ENCODE measurements around the gene MICAL3. TPM values are rescaled to one million over a fixed set of nuclear protein-coding genes. Genes with fewer than 3 reads are reported as not detected.
"Not testable (repeated sequence)": the region's sequence is repeated elsewhere in the genome, so short reads cannot be mapped to it uniquely, and the experiment has no call there.

The MICAL3 gene
- polyA plus RNA-seq, 1 of the 3 experiments (the other 2 are of a cell fraction), result 83.1 TPM

GRCh38 chr22:17985071-17985470, 39.3 kb downstream of the MICAL3 start:
- H3K4me2 ChIP-seq; DNase-seq; H3K4me3 ChIP-seq (ENCODE audit: low read depth in 2 of 2, low read length in 1 of 2); CTCF ChIA-PET; H2AFZ ChIP-seq (ENCODE audit: low read depth); POLR2A ChIA-PET; H3K27me3 ChIP-seq (ENCODE audit: insufficient read depth); H3K9me2 ChIP-seq; H3K9me3 ChIP-seq; H3K27ac ChIP-seq (ENCODE audit: low read depth in 2 of 2, low read length in 1 of 2); H3K36me3 ChIP-seq (replicated peaks in 1 of 2; ENCODE audit: control insufficient read depth in 1 of 2, insufficient read depth in 2 of 2, low read length in 1 of 2); H3K9ac ChIP-seq: not testable (repeated sequence)
- peaks cover 91% of the 10 kb centered on the region for H3K79me2 ChIP-seq (ENCODE audit: insufficient read depth)
- peaks cover 67% of the 10 kb centered on the region for H4K20me1 ChIP-seq (ENCODE audit: insufficient read depth)
- peaks cover 20 to 37% of the 10 kb centered on the region in 2 experiments for H3K4me1 ChIP-seq (ENCODE audit: control insufficient read depth in 1 of 2, insufficient read depth in 2 of 2, low read depth in 1 of 2, low read length in 1 of 2)
- WGBS (ENCODE audit: low lambda C conversion rate), result 76% methylated on average over 8 of the region's 11 CpGs
- H3F3A ChIP-seq (replicated peaks; ENCODE audit: insufficient read depth), result peaks cover 21% of the 10 kb centered on the region

GRCh38 chr22:17984114-17984513, 40.2 kb downstream of the MICAL3 start:
- Histone ChIP-seq H3K79me2 (ENCODE audit: insufficient read depth) (peaks cover 91% of the 10 kb centered on the region), H3K36me3 (replicated peaks in 1 of 2; ENCODE audit: control insufficient read depth in 1 of 2, insufficient read depth in 2 of 2, low read length in 1 of 2) (no peaks in the 10 kb centered on the region), H4K20me1 (ENCODE audit: insufficient read depth) (peaks cover 69% of the 10 kb centered on the region), H3K4me1 (ENCODE audit: control insufficient read depth in 1 of 2, insufficient read depth in 2 of 2, low read depth in 1 of 2, low read length in 1 of 2) (peaks cover 20 to 34% of the 10 kb centered on the region in 2 experiments), H3K9me2 (no peaks in the 10 kb centered on the region), H3K4me3 (ENCODE audit: low read depth in 2 of 2, low read length in 1 of 2) (no peak overlapping the region), H3K27ac (ENCODE audit: low read depth in 2 of 2, low read length in 1 of 2) (no peak overlapping the region), H3K27me3 (ENCODE audit: insufficient read depth) (no peaks in the 10 kb centered on the region), H3F3A (replicated peaks; ENCODE audit: insufficient read depth) (peaks cover 18% of the 10 kb centered on the region), H2AFZ (ENCODE audit: low read depth) (no peak overlapping the region), H3K9ac (no peak overlapping the region), H3K9me3 (no peaks in the 10 kb centered on the region), H3K4me2 (no peak overlapping the region)
- WGBS (ENCODE audit: low lambda C conversion rate), result 90% methylated on average over 7 of the region's 8 CpGs
- CTCF ChIA-PET, result interaction anchor here (2.1 kb wide), 1 partner anchor 74 kb away, joined by 7 read pairs; no protein-coding TSS in a partner anchor
- no peak for DNase-seq
- POLR2A ChIA-PET, result no interaction called here
- TF ChIP-seq MXI1 (IDR thresholded peaks at IDR 0.05; ENCODE audit: low read depth, low read length), result no peak
- TF ChIP-seq NFIC (IDR thresholded peaks at IDR 0.05; ENCODE audit: borderline replicate concordance), result 0 out of 2 replicates have a peak, but pooled peaks have one; percentile 14
- TF ChIP-seq CTCF (IDR thresholded peaks at IDR 0.05), result no peak

GRCh38 chr22:17982572-17983141, 41.7 kb downstream of the MICAL3 start:
- CTCF ChIA-PET, result interaction anchor here (2.1 kb wide), 1 partner anchor 73 kb away, joined by 7 read pairs; no protein-coding TSS in a partner anchor
- no peaks in the 10 kb centered on the region for H3K27me3 ChIP-seq (ENCODE audit: insufficient read depth)
- TF ChIP-seq REST (IDR thresholded peaks at IDR 0.05; ENCODE audit: low read depth, low read length) (no peak), POLR2AphosphoS5 (IDR thresholded peaks at IDR 0.05; ENCODE audit: low read depth, low read length) (no peak), CHD2 (IDR thresholded peaks at IDR 0.05; ENCODE audit: low read length, partially characterized antibody) (no peak), RXRA (IDR thresholded peaks at IDR 0.05; ENCODE audit: borderline replicate concordance, low read depth) (no peak)

More at GRCh38 chr22:17982572-17983141, 41.7 kb downstream of the MICAL3 start:
- Histone ChIP-seq H3K27ac (ENCODE audit: low read depth in 2 of 2, low read length in 1 of 2) (no peak overlapping the region), H3K9me3 (no peaks in the 10 kb centered on the region), H3K9ac (no peak overlapping the region), H3K4me1 (ENCODE audit: control insufficient read depth in 1 of 2, insufficient read depth in 2 of 2, low read depth in 1 of 2, low read length in 1 of 2) (peaks cover 11 to 21% of the 10 kb centered on the region in 2 experiments), H4K20me1 (ENCODE audit: insufficient read depth) (peaks cover 65% of the 10 kb centered on the region), H3K4me2 (no peak overlapping the region), H3K36me3 (replicated peaks in 1 of 2; ENCODE audit: control insufficient read depth in 1 of 2, insufficient read depth in 2 of 2, low read length in 1 of 2) (no peaks in the 10 kb centered on the region), H3F3A (replicated peaks; ENCODE audit: insufficient read depth) (peaks cover 16% of the 10 kb centered on the region), H3K9me2 (no peaks in the 10 kb centered on the region), H3K79me2 (ENCODE audit: insufficient read depth) (peaks cover 91% of the 10 kb centered on the region), H2AFZ (ENCODE audit: low read depth) (no peak overlapping the region), H3K4me3 (ENCODE audit: low read depth in 2 of 2, low read length in 1 of 2) (no peak overlapping the region)
- WGBS (ENCODE audit: low lambda C conversion rate), result 88% methylated on average over 7 of the region's 7 CpGs
- POLR2A ChIA-PET, result no interaction called here
- DNase-seq, result no peak
